HG02970 (cell line): ENCODE results near the gene MYMX.

Experiments
- ATAC-seq: cut with Tn5 transposase; IDR thresholded peaks from one replicate; pipeline ENCODE4 v1.9.1; 2021; ENCODE audit warnings: mild to moderate bottlenecking, moderate library complexity, moderate number of reproducible peaks; ENCODE audit not compliant: unreplicated experiment, low FRiP score

Gene MYMX

GRCh38 chr6:44262467-44263353 is 46.0 kb downstream of the MYMX start:
- ATAC-seq = no peak

- ATAC-seq = no peak
These were observed 46.8 kb downstream of the MYMX start for GRCh38 chr6:44263354-44264100.

GRCh38 chr6:44264154-44265006 is 47.7 kb downstream of the MYMX start:
- ATAC-seq = no peak

GRCh38 chr6:44265007-44265721 is 48.4 kb downstream of the MYMX start, which contains the start of gene NFKBIE:
Gene NFKBIE, minus strand, starts transcription at chr6:44265551. Its CDS starts 205 bp downstream, at chr6:44265346.
- peak; percentile 48 for ATAC-seq

GRCh38 chr6:44265722-44266233 is 49.1 kb downstream of the MYMX start:
- ATAC-seq = no peak

GRCh38 chr6:44266347-44266746 is 49.6 kb downstream of the MYMX start:
- no peak for ATAC-seq

GRCh38 chr6:44267252-44267651 is 50.5 kb downstream of the MYMX start:
- no peak for ATAC-seq
